NCI-H187 (cell line): Measurements from ENCODE around the gene GIGYF1.
"Not testable (repeated sequence)": the region's sequence is repeated elsewhere in the genome, so short reads cannot be mapped to it uniquely, and the experiment has no call there.

ENCODE experiments used
- DNase-seq, 2 experiments: peaks; one replicate each; lab custom pipeline; 2025; lab: John Stamatoyannopoulos, UW

Gene GIGYF1

GRCh38 chr7:100710452-100710851 lies 16.4 kb upstream of the GIGYF1 start:
- no peak for DNase-seq

- no peak for DNase-seq
Observed at GRCh38 chr7:100708395-100708794, 14.3 kb upstream of the GIGYF1 start.

DNA sequence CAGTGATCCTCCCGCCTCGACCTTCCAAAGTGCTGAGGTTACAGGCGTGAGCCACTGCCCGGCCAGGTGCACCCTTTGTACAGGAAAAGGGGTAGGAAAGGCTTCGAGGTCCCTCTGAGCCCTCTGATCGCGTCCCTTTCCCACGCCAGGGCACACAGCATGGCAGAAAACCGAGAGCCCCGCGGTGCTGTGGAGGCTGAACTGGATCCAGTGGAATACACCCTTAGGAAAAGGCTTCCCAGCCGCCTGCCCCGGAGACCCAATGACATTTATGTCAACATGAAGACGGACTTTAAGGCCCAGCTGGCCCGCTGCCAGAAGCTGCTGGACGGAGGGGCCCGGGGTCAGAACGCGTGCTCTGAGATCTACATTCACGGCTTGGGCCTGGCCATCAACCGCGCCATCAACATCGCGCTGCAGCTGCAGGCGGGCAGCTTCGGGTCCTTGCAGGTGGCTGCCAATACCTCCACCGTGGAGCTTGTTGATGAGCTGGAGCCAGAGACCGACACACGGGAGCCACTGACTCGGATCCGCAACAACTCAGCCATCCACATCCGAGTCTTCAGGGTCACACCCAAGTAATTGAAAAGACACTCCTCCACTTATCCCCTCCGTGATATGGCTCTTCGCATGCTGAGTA lies 12.7 kb upstream of the GIGYF1 start:
- no peak for DNase-seq

- DNase-seq = peak; percentile 94 to 99
Observed at GRCh38 chr7:100705753-100706671, 12.0 kb upstream of the GIGYF1 start, which contains the start of gene POP7. Gene POP7 (plus strand): TSS chr7:100706121. CDS start chr7:100706831, 710 bp downstream.

GRCh38 chr7:100705320-100705752 lies 11.3 kb upstream of the GIGYF1 start:
- peak; percentile 59 to 80 for DNase-seq

DNA sequence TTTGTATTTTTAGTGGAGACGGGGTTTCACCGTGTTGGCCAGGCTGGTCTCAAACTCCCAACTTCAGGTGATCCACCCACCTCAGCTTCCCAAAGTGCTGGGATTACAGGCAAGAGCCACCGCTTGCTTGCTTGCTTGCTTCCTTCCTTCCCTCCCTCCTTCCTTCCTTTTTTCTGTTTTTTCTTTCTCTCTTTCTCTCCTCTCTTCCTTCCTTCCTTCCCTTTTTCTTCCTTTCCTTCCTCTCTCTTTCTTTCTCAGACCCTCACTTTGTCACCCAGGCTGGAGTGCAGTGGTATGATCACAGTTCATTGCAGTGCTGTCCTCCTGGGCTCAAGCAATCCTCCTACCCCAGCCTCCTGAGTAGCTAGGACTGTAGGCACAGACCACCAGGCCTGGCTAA lies 7.0 kb upstream of the GIGYF1 start:
- not testable (repeated sequence) for DNase-seq

GRCh38 chr7:100699018-100699417 lies 5.0 kb upstream of the GIGYF1 start:
- no peak for DNase-seq

DNA sequence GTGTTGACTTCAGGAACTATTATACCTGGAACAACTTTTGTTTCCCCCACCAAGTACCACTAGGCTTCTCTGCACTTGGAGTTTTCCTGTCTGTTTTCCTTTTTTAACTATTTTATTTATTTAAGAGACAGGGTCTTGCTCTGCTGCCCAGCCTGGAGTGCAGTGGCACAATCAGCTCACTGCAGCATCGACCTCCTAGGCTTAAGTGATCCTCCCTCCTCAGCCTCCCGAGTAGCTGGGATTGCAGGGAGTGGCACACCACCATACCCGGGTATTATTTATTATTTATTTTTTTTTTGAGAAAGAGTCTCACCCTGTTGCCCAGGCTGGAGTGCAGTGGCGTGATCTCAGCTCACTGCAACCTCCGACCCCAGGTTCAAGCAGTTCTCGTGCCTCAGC lies 2.1 kb upstream of the GIGYF1 start:
- no peak for DNase-seq

DNA sequence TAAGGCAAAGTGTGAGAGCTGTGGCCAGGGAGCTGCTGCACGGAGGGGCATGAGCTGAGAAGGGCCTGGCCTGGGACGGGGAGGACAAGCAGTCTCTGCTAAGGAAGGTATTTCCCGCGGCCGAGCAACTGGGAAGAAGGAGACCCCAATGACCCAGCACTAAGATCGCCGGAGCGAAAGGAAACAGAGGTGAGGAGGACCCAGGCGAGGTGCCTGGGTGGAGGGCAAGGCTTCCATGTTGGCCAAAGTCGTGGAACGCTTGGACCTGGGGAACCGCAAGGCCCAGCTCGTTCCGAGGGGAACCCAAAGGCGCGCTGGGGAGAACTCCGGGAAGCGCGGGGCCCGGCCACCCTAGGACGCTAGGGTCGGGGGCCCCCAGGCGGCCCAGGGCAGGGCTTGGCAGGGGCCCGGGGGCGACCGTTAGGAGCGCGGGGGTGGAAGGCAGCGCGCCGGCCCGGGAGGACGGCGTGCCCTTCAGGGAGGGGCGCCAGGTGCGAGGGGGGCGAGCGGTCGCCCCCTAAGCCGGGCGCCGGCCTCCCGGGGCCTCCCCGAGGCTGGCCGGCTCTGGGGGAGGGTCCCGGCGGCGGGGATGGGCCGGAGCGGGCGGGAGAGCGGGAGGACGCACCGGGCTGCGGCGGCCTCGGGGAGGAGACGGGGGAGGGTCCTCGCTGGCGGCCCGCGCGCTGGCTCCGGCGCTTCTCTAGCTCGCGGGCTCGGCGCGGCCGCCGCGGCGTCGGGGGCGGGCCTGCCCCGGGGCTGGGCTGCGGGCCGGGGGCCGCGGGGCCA lies 545 bp downstream of the GIGYF1 start:
- no peak for DNase-seq

DNA sequence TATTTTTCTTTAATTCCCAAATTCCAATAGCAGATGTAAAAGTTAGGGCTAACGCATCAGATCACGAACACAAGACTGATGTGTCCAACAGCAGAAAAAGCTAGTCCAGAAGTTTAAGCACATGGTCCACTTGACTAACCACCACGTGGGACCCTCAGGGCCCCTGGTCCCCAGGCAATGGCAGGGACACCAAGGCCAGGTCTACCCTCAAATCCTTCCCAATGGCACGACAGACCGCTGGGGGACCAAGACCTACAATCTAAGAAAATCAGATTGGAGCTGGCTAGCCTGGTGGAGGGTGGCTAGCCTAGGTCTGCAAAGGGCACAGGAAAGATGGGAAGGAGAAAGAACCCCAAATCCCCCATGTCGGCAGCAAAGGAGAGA lies 1.5 kb downstream of the GIGYF1 start:
- DNase-seq = no peak

DNA sequence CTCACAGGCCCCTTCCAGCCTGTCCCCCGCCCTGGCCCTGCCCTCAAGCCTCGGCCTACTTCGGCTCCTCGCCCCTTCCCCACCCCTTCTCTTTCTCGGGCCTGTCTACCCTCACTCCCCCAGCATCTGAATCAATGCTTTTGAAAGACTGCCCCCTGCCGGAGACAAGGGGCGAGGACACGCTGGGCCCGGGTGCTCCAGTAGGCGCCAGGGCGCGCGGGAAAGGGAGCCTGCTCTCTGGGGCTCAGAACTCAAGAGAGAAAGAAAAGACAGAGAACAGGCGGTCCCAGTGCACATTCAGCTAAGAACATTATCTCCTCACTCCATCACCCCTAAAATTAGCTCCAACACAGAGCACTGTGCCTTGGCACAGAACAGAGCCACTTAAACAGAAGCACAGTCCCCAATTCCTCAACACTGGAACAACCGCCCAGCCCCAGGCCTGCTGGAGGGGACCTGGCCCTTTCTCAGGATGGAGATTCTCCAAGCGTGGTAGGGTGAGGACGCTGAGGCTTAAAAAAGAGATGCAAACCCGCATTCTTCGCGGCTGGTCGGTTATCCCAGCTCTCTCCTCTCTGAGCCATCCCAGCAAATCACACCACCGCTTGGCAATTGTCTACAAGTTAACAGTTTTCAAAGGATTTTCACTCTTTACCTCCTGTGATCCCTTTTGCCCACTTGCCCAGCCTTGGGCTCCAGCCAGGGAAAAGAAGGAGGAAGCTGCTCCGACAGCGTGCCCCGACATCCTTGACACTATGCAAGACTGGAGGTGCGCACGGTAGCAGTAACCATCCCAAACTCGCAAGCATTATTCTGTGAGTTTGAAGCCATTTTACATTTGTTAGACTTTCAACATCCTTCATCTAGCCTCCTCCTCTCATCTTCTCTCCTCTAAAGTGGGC lies 2.1 kb downstream of the GIGYF1 start:
- DNase-seq = peak; percentile 8 to 60

DNA sequence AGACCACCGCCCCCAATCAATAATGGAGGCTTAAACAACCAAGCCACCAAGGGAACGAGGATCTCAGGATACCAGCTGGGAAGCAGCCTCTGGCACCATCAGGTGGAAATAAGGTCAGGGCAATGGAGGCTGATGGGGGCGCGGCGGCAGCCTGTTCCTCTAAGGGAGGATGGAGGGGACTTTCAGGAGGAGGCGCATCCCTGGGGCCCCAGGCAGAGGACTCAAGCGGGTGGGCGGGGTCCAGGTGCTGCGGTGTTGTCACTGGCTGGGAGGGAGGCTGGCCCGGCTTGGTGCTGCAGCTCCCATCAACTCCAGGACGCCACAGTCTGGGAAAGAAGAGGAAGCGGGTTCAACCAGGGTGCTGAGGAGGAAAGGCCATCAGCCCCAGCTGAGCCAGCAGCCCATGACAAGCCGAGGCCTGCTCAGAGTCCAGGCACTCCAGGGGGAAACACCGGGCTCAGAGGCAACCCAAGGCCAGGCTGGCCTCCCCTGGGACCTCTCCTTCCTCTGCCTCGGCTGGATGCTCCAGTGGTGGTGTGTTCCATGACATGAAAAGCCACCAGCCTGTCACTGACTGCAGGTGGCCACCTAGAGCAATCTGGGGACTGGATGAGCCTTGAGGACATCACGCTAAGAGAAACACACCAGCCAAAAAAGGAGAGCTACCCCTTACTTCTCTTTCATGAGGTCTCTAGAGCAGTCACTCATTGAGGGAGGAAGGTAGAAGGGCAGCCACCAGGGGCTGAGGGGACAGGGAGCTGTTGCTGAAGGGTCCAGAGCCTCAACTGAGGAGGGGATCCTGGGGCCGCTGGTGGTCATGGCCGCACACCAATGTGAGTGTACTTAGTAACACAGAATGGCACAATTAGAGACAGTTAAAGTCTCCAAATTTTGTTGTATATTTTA lies 4.6 kb downstream of the GIGYF1 start:
- no peak for DNase-seq

DNA sequence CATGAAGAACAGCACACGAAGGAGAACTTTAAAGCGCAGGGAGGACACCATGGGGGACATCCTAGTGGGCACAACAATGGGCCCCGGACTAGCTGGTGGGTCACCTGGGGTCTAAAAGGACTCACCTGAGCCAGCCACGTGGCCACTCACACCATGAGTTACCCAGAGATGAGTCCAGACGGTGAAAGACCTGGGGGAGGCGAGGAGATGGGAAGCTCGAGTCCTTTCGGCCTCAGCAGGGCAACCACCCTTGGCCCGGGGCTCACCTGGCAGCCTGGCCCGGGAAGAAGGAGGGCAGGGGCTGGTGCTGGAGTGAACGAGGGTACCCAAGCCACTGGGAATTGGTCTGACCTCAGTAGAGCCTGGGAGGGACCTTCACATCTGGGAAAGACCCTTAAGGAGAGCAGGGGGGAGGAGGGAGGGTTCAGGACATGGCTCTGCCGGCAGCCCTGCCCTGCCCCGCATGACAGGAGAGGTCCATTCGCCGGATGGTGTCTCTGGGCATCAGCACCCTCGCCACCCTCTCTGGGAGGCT lies 5.7 kb downstream of the GIGYF1 start:
- no peak for DNase-seq

GRCh38 chr7:100687751-100688300 lies 6.2 kb downstream of the GIGYF1 start:
- no peak for DNase-seq

GRCh38 chr7:100687261-100687660 lies 6.8 kb downstream of the GIGYF1 start:
- DNase-seq = no peak

- no peak for DNase-seq
Observed at GRCh38 chr7:100686822-100687211, 7.2 kb downstream of the GIGYF1 start.

- no peak for DNase-seq
Observed at GRCh38 chr7:100686201-100686821, 7.7 kb downstream of the GIGYF1 start.

- DNase-seq = no peak
Observed at GRCh38 chr7:100685631-100686145, 8.4 kb downstream of the GIGYF1 start.

DNA sequence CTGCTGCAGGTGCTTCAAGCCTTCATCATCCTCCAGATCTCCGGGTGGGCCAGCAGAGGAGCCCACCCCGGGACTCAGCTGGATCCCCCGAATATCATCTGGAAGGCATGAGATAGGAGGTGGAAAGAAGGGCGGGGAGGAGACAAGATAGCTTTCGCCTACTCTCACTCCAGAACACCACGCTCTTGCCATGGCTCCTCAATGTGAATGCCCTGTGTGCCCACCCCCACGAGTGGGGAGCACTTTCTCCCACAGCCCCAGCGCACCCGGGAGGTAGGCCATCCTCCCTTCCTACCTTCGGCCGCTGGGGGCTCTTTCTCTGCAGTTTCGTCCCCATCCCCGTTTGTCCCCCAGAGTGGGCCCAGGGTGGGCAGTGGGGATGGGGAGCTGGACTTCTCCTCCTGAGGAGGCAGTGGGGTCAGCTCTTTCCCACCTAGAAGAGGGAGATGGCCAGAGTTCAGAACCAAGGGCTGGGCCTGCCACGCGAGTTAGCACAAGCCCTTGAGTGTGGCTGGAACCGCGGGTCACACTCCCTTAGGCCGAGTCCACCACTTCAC lies 8.9 kb downstream of the GIGYF1 start:
- DNase-seq = no peak
